ENCODE data around the gene PRSS36.

DNA sequence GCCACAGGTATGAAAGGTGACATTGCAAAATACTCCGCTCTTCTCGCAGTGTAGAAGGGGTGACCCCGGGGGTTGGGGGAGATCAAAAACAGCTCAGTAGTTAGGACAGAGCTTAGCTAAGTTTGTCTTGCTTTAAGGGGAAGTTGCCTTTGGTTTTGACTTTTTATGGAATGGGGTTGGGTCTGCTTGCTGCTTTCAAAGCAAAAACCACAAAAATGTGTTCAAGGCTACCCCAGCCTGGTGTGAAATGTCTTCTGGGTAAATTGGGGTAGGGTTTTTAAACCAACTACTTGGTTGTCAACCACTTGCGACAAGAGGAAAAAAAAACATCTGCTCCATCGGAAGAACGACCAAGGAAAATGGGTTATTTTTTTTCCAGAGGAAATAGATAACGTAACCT, 36.3 kb upstream of the PRSS36 start:
- TF ChIP-seq ZNF416 (tag by site-specific recombination; IDR thresholded peaks at IDR 0.05) (no peak), TCF7L2 (IDR thresholded peaks at IDR 0.05; ENCODE audit: borderline replicate concordance, low read depth, low read length) (no peak), ZNF202 (tag by site-specific recombination; IDR thresholded peaks at IDR 0.05; ENCODE audit: borderline replicate concordance) (no peak), GLI4 (tag by site-specific recombination; IDR thresholded peaks at IDR 0.05) (no peak), PRDM4 (tag by site-specific recombination; IDR thresholded peaks at IDR 0.05) (no peak)
- TF ChIP-seq, protein P1, sequence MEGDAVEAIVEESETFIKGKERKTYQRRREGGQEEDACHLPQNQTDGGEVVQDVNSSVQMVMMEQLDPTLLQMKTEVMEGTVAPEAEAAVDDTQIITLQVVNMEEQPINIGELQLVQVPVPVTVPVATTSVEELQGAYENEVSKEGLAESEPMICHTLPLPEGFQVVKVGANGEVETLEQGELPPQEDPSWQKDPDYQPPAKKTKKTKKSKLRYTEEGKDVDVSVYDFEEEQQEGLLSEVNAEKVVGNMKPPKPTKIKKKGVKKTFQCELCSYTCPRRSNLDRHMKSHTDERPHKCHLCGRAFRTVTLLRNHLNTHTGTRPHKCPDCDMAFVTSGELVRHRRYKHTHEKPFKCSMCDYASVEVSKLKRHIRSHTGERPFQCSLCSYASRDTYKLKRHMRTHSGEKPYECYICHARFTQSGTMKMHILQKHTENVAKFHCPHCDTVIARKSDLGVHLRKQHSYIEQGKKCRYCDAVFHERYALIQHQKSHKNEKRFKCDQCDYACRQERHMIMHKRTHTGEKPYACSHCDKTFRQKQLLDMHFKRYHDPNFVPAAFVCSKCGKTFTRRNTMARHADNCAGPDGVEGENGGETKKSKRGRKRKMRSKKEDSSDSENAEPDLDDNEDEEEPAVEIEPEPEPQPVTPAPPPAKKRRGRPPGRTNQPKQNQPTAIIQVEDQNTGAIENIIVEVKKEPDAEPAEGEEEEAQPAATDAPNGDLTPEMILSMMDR (tag by site-specific recombination; IDR thresholded peaks at IDR 0.05) = no peak
